Left ventricle myocardium inferior (tissue), 1 donor: ENCODE data around the gene MLLT6. TPM values are rescaled to one million over a fixed set of nuclear protein-coding genes. Genes with fewer than 3 reads are reported as not detected.

Experiments used
- DNase-seq: peaks from one replicate; pipeline ENCODE4 v3.0.0-alpha.2; 2020
- H3K27ac ChIP-seq: fragments of 200-600 bp; replicated peaks from 2 replicates; pipeline ENCODE4 v1.8.0; 2021
- H3K27me3 ChIP-seq: fragments of 200-600 bp; 2 replicates; pipeline ENCODE4 v1.8.0; 2021; ENCODE audit warnings: low read depth
- H3K36me3 ChIP-seq: fragments of 200-600 bp; 2 replicates; pipeline ENCODE4 v1.8.0; 2021
- H3K4me1 ChIP-seq: fragments of 200-600 bp; 2 replicates; pipeline ENCODE4 v1.8.0; 2021
- H3K4me3 ChIP-seq: fragments of 200-600 bp; 2 replicates; pipeline ENCODE4 v1.8.0; 2021; ENCODE audit warnings: mild to moderate bottlenecking, moderate library complexity
- H3K9me3 ChIP-seq: fragments of 200-600 bp; replicated peaks from 2 replicates; pipeline ENCODE4 v1.8.0; 2021
- CTCF ChIP-seq: fragments of 200-600 bp; IDR thresholded peaks from 2 replicates; pipeline ENCODE4 v1.8.0; 2021; ENCODE audit warnings: antibody characterized with exemption, mild to moderate bottlenecking, borderline replicate concordance
- intact Hi-C: fragments of 100-400 bp; cut with micrococcal nuclease; formaldehyde crosslinking; loops from one replicate; pipeline ENCODE4 v1.11.0; 2022
- total RNA-seq: library from RNA; stranded (reverse); fragmentation: NEBNext Ultra II Directional; extraction: Animal tissue kit (Norgen Biotek cat#: 25700); gene quantifications from one replicate; pipeline ENCODE4 v1.2.1, GENCODE V29; 2021
- donor health status: DM: no; HTN: yes; CAD: no; lungs with severe emphysema.

The MLLT6 gene
- total RNA-seq, 1 donor from 2014 or later: 74.1 TPM

GRCh38 chr17:38743556-38744171 lies 38.6 kb downstream of the MLLT6 start:
- H3K27ac ChIP-seq: peak overlapping the region; percentile 87
- H3K27me3 ChIP-seq: no peaks in the 10 kb centered on the region
- intact Hi-C loops: no loop called here
- H3K4me3 ChIP-seq: no peak overlapping the region
- no peaks in the 10 kb centered on the region for H3K9me3 ChIP-seq
- H3K4me1 ChIP-seq: peaks cover 83% of the 10 kb centered on the region
- TF ChIP-seq CTCF: no peak
- H3K36me3 ChIP-seq: peaks cover 14% of the 10 kb centered on the region
- DNase-seq: no peak

GRCh38 chr17:38745545-38745944 lies 40.5 kb downstream of the MLLT6 start:
- no peaks in the 10 kb centered on the region for H3K9me3 ChIP-seq
- H3K36me3 ChIP-seq: no peaks in the 10 kb centered on the region
- TF ChIP-seq CTCF: no peak
- H3K27ac ChIP-seq: peak overlapping the region; percentile 96
- peaks cover 97% of the 10 kb centered on the region for H3K4me1 ChIP-seq
- no peaks in the 10 kb centered on the region for H3K27me3 ChIP-seq
- no peak for DNase-seq
- intact Hi-C loops: no loop called here
- H3K4me3 ChIP-seq: peak overlapping the region; percentile 78

- no peak for DNase-seq
- H3K9me3 ChIP-seq: no peaks in the 10 kb centered on the region
- intact Hi-C loops: no loop called here
- no peaks in the 10 kb centered on the region for H3K27me3 ChIP-seq
- no peaks in the 10 kb centered on the region for H3K36me3 ChIP-seq
- peak overlapping the region; percentile 78 for H3K4me3 ChIP-seq
- H3K27ac ChIP-seq: peak overlapping the region; percentile 96
- H3K4me1 ChIP-seq: peaks cover 97% of the 10 kb centered on the region
- no peak for TF ChIP-seq CTCF
These were observed 41.2 kb downstream of the MLLT6 start for GRCh38 chr17:38746004-38746848.

GRCh38 chr17:38746849-38747462 lies 41.9 kb downstream of the MLLT6 start:
- H3K4me1 ChIP-seq: peaks cover 96% of the 10 kb centered on the region

More at GRCh38 chr17:38746849-38747462, 41.9 kb downstream of the MLLT6 start:
- no peak for DNase-seq
- no peak for TF ChIP-seq CTCF
- Histone ChIP-seq H3K9me3 (no peaks in the 10 kb centered on the region), H3K36me3 (no peaks in the 10 kb centered on the region), H3K27me3 (no peaks in the 10 kb centered on the region), H3K4me3 (peak overlapping the region; percentile 78), H3K27ac (peak overlapping the region; percentile 96)
- intact Hi-C loops: no loop called here
